CD8-positive, alpha-beta memory T cell (primary cell): Measurements from ENCODE around the gene EXTL1. TPM values are rescaled to one million over a fixed set of nuclear protein-coding genes. Genes with fewer than 3 reads are reported as not detected.

Source experiments
- CTCF ChIA-PET: fragments of 350-600 bp; sonication (Branson Sonifier 250); formaldehyde crosslinking; loops from one replicate; lab custom pipeline; 2021; ENCODE audit warnings: antibody characterized with exemption; lab: Charles Lee
- POLR2A ChIA-PET: fragments of 350-600 bp; sonication (Branson Sonifier 250); formaldehyde crosslinking; loops from one replicate; lab custom pipeline; 2021; ENCODE audit warnings: antibody characterized with exemption; lab: Charles Lee
- DNase-seq, 5 donors: peaks; one replicate each; pipeline versions ENCODE4 v3.0.0 to v3.0.0-alpha.2; 2020 to 2022; ENCODE audit warnings: mixed read lengths in 1 of 5
- H3K27ac ChIP-seq: one replicate; pipeline ENCODE4 v1.7.0; 2013; ENCODE audit warnings: low read depth, mild to moderate bottlenecking, low read length, moderate library complexity
- H3K27me3 ChIP-seq: 2 replicates; pipeline ENCODE4 v1.7.0; 2013; ENCODE audit warnings: low read length, mild to moderate bottlenecking; ENCODE audit not compliant: insufficient read depth, poor library complexity, severe bottlenecking
- H3K36me3 ChIP-seq: 2 replicates; pipeline ENCODE4 v1.7.0; 2013; ENCODE audit warnings: mild to moderate bottlenecking, low read length, moderate library complexity; ENCODE audit not compliant: insufficient read depth
- H3K4me1 ChIP-seq: 2 replicates; pipeline ENCODE4 v1.7.0; 2013; ENCODE audit warnings: mild to moderate bottlenecking, low read length, moderate library complexity; ENCODE audit not compliant: insufficient read depth
- H3K4me3 ChIP-seq: 2 replicates; pipeline ENCODE4 v1.7.0; 2013; ENCODE audit warnings: mild to moderate bottlenecking, low read length
- H3K9me3 ChIP-seq: 2 replicates; pipeline ENCODE4 v1.7.0; 2013; ENCODE audit warnings: mild to moderate bottlenecking, low read length
- H3K27ac Mint-ChIP-seq, 8 donors: one replicate each; pipeline ENCODE4 v1.8.0; 2020 to 2021; ENCODE audit warnings: mixed read lengths in 8 of 8, mild to moderate bottlenecking in 6 of 8, inconsistent platforms in 3 of 8, moderate library complexity in 3 of 8
- H3K27me3 Mint-ChIP-seq, 2 donors: one replicate each; pipeline ENCODE4 v1.8.0; 2020 to 2021; ENCODE audit warnings: mixed read lengths in 2 of 2, mild to moderate bottlenecking in 1 of 2, moderate library complexity in 1 of 2
- H3K36me3 Mint-ChIP-seq, 3 donors: one replicate each; pipeline ENCODE4 v1.8.0; 2020 to 2021; ENCODE audit warnings: mixed read lengths in 3 of 3, inconsistent platforms in 1 of 3, mild to moderate bottlenecking in 1 of 3
- H3K4me1 Mint-ChIP-seq, 3 donors: one replicate each; pipeline ENCODE4 v1.8.0; 2020 to 2021; ENCODE audit warnings: mixed read lengths in 3 of 3, inconsistent platforms in 1 of 3, mild to moderate bottlenecking in 1 of 3
- H3K4me3 Mint-ChIP-seq, 7 donors: one replicate each; pipeline ENCODE4 v1.8.0; 2020 to 2021; ENCODE audit warnings: mixed read lengths in 7 of 7, mild to moderate bottlenecking in 6 of 7, moderate library complexity in 4 of 7, inconsistent platforms in 2 of 7
- H3K9me3 Mint-ChIP-seq, 5 donors: one replicate each; pipeline ENCODE4 v1.8.0; 2020 to 2022; ENCODE audit warnings: mixed read lengths in 5 of 5, mild to moderate bottlenecking in 3 of 5, moderate library complexity in 2 of 5, inconsistent platforms in 1 of 5
- polyA plus RNA-seq: library from polyadenylated mRNA; unstranded; fragments of 300-500 nt; fragmentation: Illumina TruSeq; gene quantifications from one replicate; pipeline ENCODE4 v1.2.3, GENCODE V29; 2021
- total RNA-seq, 2 experiments: library from RNA; stranded (reverse); gene quantifications; one replicate each; pipeline ENCODE4 v1.2.3, GENCODE V29; 2021

EXTL1 gene, protein sequence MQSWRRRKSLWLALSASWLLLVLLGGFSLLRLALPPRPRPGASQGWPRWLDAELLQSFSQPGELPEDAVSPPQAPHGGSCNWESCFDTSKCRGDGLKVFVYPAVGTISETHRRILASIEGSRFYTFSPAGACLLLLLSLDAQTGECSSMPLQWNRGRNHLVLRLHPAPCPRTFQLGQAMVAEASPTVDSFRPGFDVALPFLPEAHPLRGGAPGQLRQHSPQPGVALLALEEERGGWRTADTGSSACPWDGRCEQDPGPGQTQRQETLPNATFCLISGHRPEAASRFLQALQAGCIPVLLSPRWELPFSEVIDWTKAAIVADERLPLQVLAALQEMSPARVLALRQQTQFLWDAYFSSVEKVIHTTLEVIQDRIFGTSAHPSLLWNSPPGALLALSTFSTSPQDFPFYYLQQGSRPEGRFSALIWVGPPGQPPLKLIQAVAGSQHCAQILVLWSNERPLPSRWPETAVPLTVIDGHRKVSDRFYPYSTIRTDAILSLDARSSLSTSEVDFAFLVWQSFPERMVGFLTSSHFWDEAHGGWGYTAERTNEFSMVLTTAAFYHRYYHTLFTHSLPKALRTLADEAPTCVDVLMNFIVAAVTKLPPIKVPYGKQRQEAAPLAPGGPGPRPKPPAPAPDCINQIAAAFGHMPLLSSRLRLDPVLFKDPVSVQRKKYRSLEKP
- not detected for total RNA-seq
- polyA plus RNA-seq = not detected

DNA sequence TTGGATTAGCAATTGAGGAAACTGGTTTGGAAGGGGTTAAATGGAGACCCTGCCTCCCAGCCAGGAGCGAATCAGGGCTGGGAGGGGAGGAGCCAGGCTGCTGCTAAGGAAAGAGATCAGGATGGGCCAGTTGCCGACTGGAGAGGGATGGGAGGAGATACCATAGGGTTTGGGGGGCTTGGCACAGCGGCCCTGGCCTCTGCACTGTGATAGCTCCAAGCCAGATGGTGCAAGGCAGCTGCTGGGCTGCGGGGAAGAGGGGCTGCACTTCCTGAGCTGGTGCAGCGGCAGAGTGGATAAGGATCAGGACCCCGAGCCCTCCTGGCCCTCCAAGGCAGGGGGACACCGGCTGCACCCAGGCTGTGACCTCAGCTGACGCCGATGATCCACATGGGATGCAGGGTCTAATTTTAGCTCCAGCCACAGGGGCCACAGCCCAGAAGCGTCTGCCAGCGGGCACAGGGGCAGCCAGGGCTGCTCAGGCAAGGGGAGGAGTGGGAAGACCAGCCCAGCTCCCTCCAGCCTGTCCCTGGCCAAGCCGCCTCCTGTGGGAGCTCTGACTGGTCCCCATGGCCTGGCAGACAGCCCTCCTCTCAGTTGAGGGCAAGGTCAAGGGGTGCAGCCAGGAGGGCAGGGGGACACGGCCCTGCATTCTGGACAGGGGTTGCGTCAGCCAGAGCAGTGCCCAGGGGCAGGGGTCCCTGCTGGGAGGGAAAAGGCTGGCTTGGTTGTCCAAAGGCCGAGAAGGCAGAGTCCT lies at the start of gene EXTL1:
TSS of gene EXTL1 (plus strand) at position 129 of the 757 bp plus-strand sequence. CDS start 872 bp downstream, outside the sequence.
- Mint-ChIP-seq H3K27me3 (peaks cover 0 to 4% of the 10 kb centered on the region in 2 donors), H3K4me3 (no peak within 1 kb of the TSS), H3K9me3 (no peaks in the 10 kb centered on the region), H3K4me1 (peaks cover 0 to 6% (median 5%) of the 10 kb centered on the region in 3 donors), H3K36me3 (no peaks in the 10 kb centered on the region), H3K27ac (no peak within 1 kb of the TSS)
- Histone ChIP-seq H3K4me3 (no peak within 1 kb of the TSS), H3K4me1 (no peaks in the 10 kb centered on the region), H3K27me3 (no peaks in the 10 kb centered on the region), H3K27ac (no peak within 1 kb of the TSS), H3K9me3 (no peaks in the 10 kb centered on the region), H3K36me3 (no peaks in the 10 kb centered on the region)
- DNase-seq = no peak
- POLR2A ChIA-PET = no interaction called here
- CTCF ChIA-PET = interaction anchor here (2.1 kb wide), 1 partner anchor 24 kb away, joined by 6 read pairs; the partner anchor contains the start of gene PAFAH2

DNA sequence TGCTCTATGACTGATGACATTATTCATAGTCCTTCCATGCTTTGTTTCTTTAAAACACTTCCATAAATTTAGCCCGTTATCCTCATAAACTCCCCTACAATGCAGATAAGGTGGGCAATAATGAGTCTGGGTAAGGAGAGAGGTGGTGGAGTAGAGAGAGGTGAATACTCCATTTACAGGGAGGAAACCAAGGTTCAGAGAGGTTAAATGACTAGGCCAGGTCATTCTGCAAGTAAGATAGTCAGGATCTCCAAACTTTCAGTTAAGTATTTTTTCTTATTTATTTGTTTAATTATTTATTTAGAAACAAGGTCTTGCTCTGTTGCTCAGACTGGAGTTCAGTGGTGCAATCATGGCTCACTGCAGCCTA lies 49.8 kb upstream of the EXTL1 start:
- no peaks in the 10 kb centered on the region for H3K9me3 Mint-ChIP-seq
- CTCF ChIA-PET = interaction anchor here (2.4 kb wide), 2 partner anchors 25 to 76 kb away, joined by 10 to 11 read pairs; partner anchors contain the start of gene PAFAH2
- peaks cover 0 to 1% of the 10 kb centered on the region in 2 donors for H3K27me3 Mint-ChIP-seq
- H3K4me3 Mint-ChIP-seq = peak overlapping the region in 3 of 7 donors; percentile 5 to 49 (median 21)
- Histone ChIP-seq H3K4me1 (peaks cover 16% of the 10 kb centered on the region), H3K4me3 (no peak overlapping the region), H3K9me3 (no peaks in the 10 kb centered on the region), H3K27ac (no peak overlapping the region), H3K36me3 (peaks cover 48% of the 10 kb centered on the region), H3K27me3 (no peaks in the 10 kb centered on the region)
- H3K27ac Mint-ChIP-seq = peak overlapping the region; percentile 59 to 87 (median 80)
- POLR2A ChIA-PET = interaction anchor here (0.7 to 1.1 kb wide), 3 partner anchors 26 to 76 kb away, joined by 3 to 4 read pairs (median 4); partner anchors contain the start of gene PAFAH2
- no peak for DNase-seq
- peaks cover 19 to 46% (median 34%) of the 10 kb centered on the region in 3 donors for H3K4me1 Mint-ChIP-seq
- H3K36me3 Mint-ChIP-seq = peaks cover 29 to 90% (median 43%) of the 10 kb centered on the region in 3 donors

DNA sequence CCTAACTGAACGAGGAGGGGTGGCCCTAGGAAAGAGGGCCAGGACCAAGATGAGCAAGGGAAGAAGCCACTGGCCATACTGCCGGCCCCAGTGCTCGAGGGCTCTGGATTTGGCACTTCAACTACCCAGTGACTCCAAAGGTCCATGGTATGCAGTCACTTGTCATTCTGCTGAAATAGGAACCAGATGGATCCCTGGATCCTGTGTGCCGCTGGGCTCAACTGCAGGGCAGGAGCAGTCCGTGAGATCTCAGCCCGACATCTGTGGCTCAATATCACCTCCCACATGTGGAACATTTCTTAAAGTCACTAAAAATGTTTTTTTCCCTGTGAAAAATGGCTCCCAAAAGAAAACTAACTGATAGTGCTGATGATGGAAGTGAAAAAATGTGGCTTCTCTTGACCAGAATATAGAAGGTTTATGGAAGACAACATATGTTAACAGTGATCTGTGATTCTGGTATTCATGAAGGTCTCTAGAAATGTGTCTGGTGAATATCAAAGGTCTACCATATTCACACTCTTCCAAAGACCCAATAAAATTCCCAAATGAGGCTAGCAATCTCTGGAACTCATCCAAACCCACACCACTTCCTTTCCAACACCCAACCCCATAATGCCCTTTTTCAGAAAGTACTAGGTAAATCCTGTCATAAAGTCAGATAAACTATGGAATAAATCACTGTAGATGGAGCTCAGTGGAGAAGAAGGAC lies 47.8 kb upstream of the EXTL1 start:
- no peak overlapping the region for H3K27ac ChIP-seq
- Mint-ChIP-seq H3K4me3 (no peak overlapping the region), H3K4me1 (peaks cover 19 to 38% (median 31%) of the 10 kb centered on the region in 3 donors), H3K27me3 (peaks cover 0 to 1% of the 10 kb centered on the region in 2 donors), H3K27ac (peak overlapping the region in 5 of 8 donors; percentile 17 to 58 (median 34)), H3K9me3 (no peaks in the 10 kb centered on the region), H3K36me3 (peaks cover 17 to 87% (median 38%) of the 10 kb centered on the region in 3 donors)
- ChIA-PET POLR2A (no interaction called here), CTCF (interaction anchor here (0.7 kb wide), 1 partner anchor 815 kb away, joined by 3 read pairs; no protein-coding TSS in a partner anchor)
- peaks cover 38% of the 10 kb centered on the region for H3K36me3 ChIP-seq
- DNase-seq = no peak
- no peaks in the 10 kb centered on the region for H3K27me3 ChIP-seq
- no peak overlapping the region for H3K4me3 ChIP-seq
- no peaks in the 10 kb centered on the region for H3K9me3 ChIP-seq
- H3K4me1 ChIP-seq = peaks cover 16% of the 10 kb centered on the region

DNA sequence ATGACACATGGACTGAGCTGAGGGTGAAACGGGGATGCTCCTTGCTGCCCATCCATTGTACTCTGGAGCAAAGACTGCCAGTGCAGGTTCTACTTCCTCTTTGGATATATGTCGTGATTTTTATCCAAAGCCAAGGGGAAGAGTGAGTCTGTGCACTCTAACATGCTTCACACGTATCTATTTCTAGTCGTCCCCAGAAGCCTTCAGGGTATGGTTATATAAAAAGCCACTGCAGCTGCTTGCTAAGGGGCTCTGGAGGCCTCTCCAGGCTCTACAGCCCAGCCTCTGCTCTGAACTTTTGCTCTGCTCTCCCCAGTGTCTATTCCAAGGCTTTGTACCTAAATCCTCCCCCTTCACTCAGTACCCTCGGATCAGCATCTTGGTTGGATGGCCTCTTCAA lies 43.8 kb upstream of the EXTL1 start:
- ChIA-PET CTCF (interaction anchor here (0.9 to 1.6 kb wide), 2 partner anchors 73 to 82 kb away, joined by 3 to 10 read pairs; no protein-coding TSS in a partner anchor), POLR2A (no interaction called here)
- peaks cover 17 to 81% (median 31%) of the 10 kb centered on the region in 3 donors for H3K36me3 Mint-ChIP-seq
- H3K27ac ChIP-seq = no peak overlapping the region
- H3K4me3 Mint-ChIP-seq = no peak overlapping the region
- H3K27ac Mint-ChIP-seq = peak overlapping the region in 1 of 8 donors; percentile 7
- no peaks in the 10 kb centered on the region for H3K9me3 ChIP-seq
- no peak for DNase-seq
- H3K9me3 Mint-ChIP-seq = no peaks in the 10 kb centered on the region
- H3K4me1 ChIP-seq = no peaks in the 10 kb centered on the region
- peaks cover 46% of the 10 kb centered on the region for H3K36me3 ChIP-seq
- H3K4me1 Mint-ChIP-seq = peaks cover 3 to 16% (median 6%) of the 10 kb centered on the region in 3 donors
- no peak overlapping the region for H3K4me3 ChIP-seq
- no peaks in the 10 kb centered on the region for H3K27me3 ChIP-seq
- H3K27me3 Mint-ChIP-seq = peaks cover 0 to 1% of the 10 kb centered on the region in 2 donors

DNA sequence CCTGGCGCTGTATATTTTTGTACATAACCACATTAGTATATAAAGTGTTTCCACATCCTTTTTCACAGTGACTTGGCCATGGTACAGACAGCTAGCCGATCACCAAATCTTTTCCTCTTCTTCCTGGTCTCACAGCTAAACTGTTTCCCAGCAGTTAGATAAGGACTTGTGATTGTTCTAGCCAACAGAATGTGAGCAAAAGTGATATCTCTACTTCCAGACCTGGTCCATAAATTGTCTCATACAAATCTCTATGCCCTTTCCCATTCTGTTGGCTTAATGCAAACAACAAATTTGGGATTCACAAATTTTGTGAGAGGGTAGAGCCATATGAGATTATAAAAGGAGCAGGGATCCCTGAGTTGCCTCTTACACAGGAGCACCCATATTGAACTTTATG lies 43.2 kb upstream of the EXTL1 start:
- Mint-ChIP-seq H3K27me3 (peaks cover 0 to 1% of the 10 kb centered on the region in 2 donors), H3K9me3 (no peaks in the 10 kb centered on the region), H3K4me3 (no peak overlapping the region), H3K27ac (peak overlapping the region in 2 of 8 donors; percentile 7 to 83), H3K36me3 (peaks cover 17 to 81% (median 30%) of the 10 kb centered on the region in 3 donors), H3K4me1 (peaks cover 3 to 13% (median 6%) of the 10 kb centered on the region in 3 donors)
- Histone ChIP-seq H3K27ac (no peak overlapping the region), H3K4me3 (no peak overlapping the region), H3K36me3 (peaks cover 47% of the 10 kb centered on the region), H3K4me1 (no peaks in the 10 kb centered on the region), H3K9me3 (no peaks in the 10 kb centered on the region), H3K27me3 (no peaks in the 10 kb centered on the region)
- POLR2A ChIA-PET = no interaction called here
- CTCF ChIA-PET = interaction anchor here (3.1 kb wide), 1 partner anchor 83 kb away, joined by 7 read pairs; no protein-coding TSS in a partner anchor
- DNase-seq = no peak

DNA sequence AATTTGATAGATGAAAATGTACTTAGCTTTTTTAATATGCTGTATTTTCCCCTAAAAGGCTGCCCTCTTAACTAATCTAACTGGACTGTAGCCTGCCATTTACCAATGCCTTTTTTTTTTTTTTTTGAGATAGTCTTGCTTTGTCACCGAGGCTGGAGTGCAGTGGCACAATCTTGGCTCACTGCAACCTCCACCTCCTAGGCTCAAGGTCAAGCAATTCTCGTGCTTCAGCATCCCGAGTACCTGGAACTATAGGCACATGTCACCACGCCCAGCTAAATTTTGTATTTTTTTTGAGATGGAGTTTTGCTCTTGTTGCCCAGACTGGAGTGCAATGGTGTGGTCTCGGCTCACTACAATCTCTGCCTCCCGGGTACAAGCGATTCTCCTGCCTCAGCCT lies 42.4 kb upstream of the EXTL1 start:
- POLR2A ChIA-PET = no interaction called here
- no peaks in the 10 kb centered on the region for H3K9me3 Mint-ChIP-seq
- Histone ChIP-seq H3K9me3 (no peaks in the 10 kb centered on the region), H3K36me3 (peaks cover 44% of the 10 kb centered on the region), H3K4me3 (no peak overlapping the region), H3K27me3 (no peaks in the 10 kb centered on the region), H3K4me1 (no peaks in the 10 kb centered on the region), H3K27ac (no peak overlapping the region)
- H3K36me3 Mint-ChIP-seq = peaks cover 21 to 81% (median 30%) of the 10 kb centered on the region in 3 donors
- no peak for DNase-seq
- H3K27ac Mint-ChIP-seq = peak overlapping the region in 1 of 8 donors; percentile 72
- peaks cover 3 to 13% (median 4%) of the 10 kb centered on the region in 3 donors for H3K4me1 Mint-ChIP-seq
- CTCF ChIA-PET = interaction anchor here (3.1 kb wide), 1 partner anchor 84 kb away, joined by 7 read pairs; no protein-coding TSS in a partner anchor
- H3K27me3 Mint-ChIP-seq = peaks cover 0 to 1% of the 10 kb centered on the region in 2 donors
- H3K4me3 Mint-ChIP-seq = no peak overlapping the region

DNA sequence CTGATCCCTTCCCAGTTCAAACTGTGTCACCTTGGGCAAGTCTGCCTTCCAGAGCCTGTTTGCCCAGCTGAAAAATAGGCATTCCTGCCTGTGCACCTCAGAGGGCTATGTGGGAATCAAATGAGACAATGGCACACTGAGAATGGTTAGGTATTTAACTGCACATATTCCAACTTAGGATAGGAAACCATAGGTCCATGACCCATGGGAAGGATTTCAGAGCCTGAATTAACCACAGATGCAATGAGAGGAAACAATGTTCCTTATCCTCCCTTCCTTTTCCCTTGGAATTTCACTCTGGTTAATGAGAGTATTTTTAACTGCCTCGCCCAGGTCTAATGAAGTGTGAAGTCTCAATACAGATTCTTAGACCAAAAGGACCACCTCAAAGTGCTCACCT lies 36.4 kb upstream of the EXTL1 start:
- no peaks in the 10 kb centered on the region for H3K9me3 Mint-ChIP-seq
- no peak overlapping the region for H3K4me3 Mint-ChIP-seq
- POLR2A ChIA-PET = no interaction called here

More for the DNA sequence above, 36.4 kb upstream of the EXTL1 start:
- DNase-seq = no peak
- Histone ChIP-seq H3K4me3 (no peak overlapping the region), H3K36me3 (peaks cover 25% of the 10 kb centered on the region), H3K9me3 (no peaks in the 10 kb centered on the region), H3K4me1 (peaks cover 42% of the 10 kb centered on the region), H3K27ac (no peak overlapping the region), H3K27me3 (no peaks in the 10 kb centered on the region)
- peaks cover 39 to 50% (median 41%) of the 10 kb centered on the region in 3 donors for H3K4me1 Mint-ChIP-seq
- H3K36me3 Mint-ChIP-seq = peaks cover 15 to 66% (median 31%) of the 10 kb centered on the region in 3 donors
- no peaks in the 10 kb centered on the region for H3K27me3 Mint-ChIP-seq
- CTCF ChIA-PET = no interaction called here
- peak overlapping the region in 4 of 8 donors; percentile 58 to 91 (median 73) for H3K27ac Mint-ChIP-seq
